Neural progenitor cell (in vitro differentiated cells): Measurements from ENCODE around the gene SYTL3.

Experiments
- EZH2 ChIP-seq: fragments of 200-600 bp; sonication (generic); IDR thresholded peaks from 2 replicates; pipeline ENCODE4 v1.6.1; 2017; ENCODE audit warnings: antibody characterized with exemption, mild to moderate bottlenecking, moderate library complexity
- TF ChIP-seq, protein P1 (sequence below): fragments of 200-600 bp; sonication (generic); IDR thresholded peaks from 2 replicates; pipeline ENCODE4 v1.5.1; 2017; ENCODE audit warnings: antibody characterized with exemption, mild to moderate bottlenecking

GRCh38 chr6:158787395-158787794, 137.5 kb downstream of the SYTL3 start:
- TF ChIP-seq, protein P1, sequence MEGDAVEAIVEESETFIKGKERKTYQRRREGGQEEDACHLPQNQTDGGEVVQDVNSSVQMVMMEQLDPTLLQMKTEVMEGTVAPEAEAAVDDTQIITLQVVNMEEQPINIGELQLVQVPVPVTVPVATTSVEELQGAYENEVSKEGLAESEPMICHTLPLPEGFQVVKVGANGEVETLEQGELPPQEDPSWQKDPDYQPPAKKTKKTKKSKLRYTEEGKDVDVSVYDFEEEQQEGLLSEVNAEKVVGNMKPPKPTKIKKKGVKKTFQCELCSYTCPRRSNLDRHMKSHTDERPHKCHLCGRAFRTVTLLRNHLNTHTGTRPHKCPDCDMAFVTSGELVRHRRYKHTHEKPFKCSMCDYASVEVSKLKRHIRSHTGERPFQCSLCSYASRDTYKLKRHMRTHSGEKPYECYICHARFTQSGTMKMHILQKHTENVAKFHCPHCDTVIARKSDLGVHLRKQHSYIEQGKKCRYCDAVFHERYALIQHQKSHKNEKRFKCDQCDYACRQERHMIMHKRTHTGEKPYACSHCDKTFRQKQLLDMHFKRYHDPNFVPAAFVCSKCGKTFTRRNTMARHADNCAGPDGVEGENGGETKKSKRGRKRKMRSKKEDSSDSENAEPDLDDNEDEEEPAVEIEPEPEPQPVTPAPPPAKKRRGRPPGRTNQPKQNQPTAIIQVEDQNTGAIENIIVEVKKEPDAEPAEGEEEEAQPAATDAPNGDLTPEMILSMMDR: no peak
- no peak for TF ChIP-seq EZH2
